B cell (primary cell): Measurements from ENCODE around the gene SPTBN1. TPM values are rescaled to one million over a fixed set of nuclear protein-coding genes. Genes with fewer than 3 reads are reported as not detected.

ENCODE experiments used
- ATAC-seq: fragments of 200-7000 bp; cut with Tn5 transposase; one replicate; pipeline ENCODE4 v1.10.0; 2021; ENCODE audit warnings: low read depth, mild to moderate bottlenecking, moderate number of reproducible peaks, moderate library complexity
- CTCF ChIA-PET: fragments of 350-600 bp; sonication (Branson Sonifier 250); formaldehyde crosslinking; loops from one replicate; lab custom pipeline; 2021; ENCODE audit warnings: antibody characterized with exemption, inconsistent platforms; lab: Charles Lee
- POLR2A ChIA-PET: fragments of 350-600 bp; sonication (Branson Sonifier 250); formaldehyde crosslinking; loops from one replicate; lab custom pipeline; 2021; ENCODE audit warnings: antibody characterized with exemption; lab: Charles Lee
- DNase-seq: peaks from one replicate; pipeline ENCODE4 v3.0.0; 2013
- H2AFZ ChIP-seq: 2 replicates; pipeline ENCODE4 v1.6.1; 2012; ENCODE audit warnings: mild to moderate bottlenecking, low read depth, low read length; ENCODE audit not compliant: insufficient read depth, poor library complexity, severe bottlenecking
- H3K27ac ChIP-seq, 2 donors: 1 replicate in 1 of 2; 2 replicates in 1 of 2; pipeline ENCODE4 v1.5.1; 2012 to 2013; ENCODE audit warnings: low read length in 2 of 2, mild to moderate bottlenecking in 2 of 2, moderate library complexity in 1 of 2
- H3K27me3 ChIP-seq, 4 experiments: fragments of 200-600 bp in 1 of 4; sonication (generic) in 1 of 4; replicated peaks in 1 of 4; 1 replicate in 2 of 4; 2 replicates in 2 of 4; pipeline versions ENCODE4 v1.6.1 to v1.7.0; 2013 to 2016; ENCODE audit warnings: low read length in 3 of 4, mild to moderate bottlenecking in 2 of 4, mixed read lengths in 1 of 4, moderate library complexity in 1 of 4; ENCODE audit not compliant: insufficient read depth in 4 of 4, control insufficient read depth in 3 of 4; ENCODE audit errors: control extremely low read depth in 1 of 4
- H3K36me3 ChIP-seq, 2 experiments: replicated peaks in 1 of 2; 1 replicate in 1 of 2; 2 replicates in 1 of 2; pipeline versions ENCODE4 v1.6.1 to v1.7.1; 2013; ENCODE audit warnings: low read length in 1 of 2; ENCODE audit not compliant: insufficient read depth in 2 of 2, control insufficient read depth in 1 of 2; ENCODE audit errors: control extremely low read depth in 1 of 2, extremely low read depth in 1 of 2
- H3K4me1 ChIP-seq, 2 donors: fragments of 200-600 bp in 1 of 2; sonication (generic) in 1 of 2; 1 replicate in 1 of 2; 2 replicates in 1 of 2; pipeline versions ENCODE4 v1.5.1 to v1.6.1; 2013 to 2017; ENCODE audit warnings: low read length in 2 of 2; ENCODE audit not compliant: control insufficient read depth in 2 of 2, insufficient read depth in 2 of 2
- H3K4me2 ChIP-seq: replicated peaks from 2 replicates; pipeline ENCODE3; 2012; ENCODE audit warnings: mild to moderate bottlenecking, low read depth, low read length; ENCODE audit not compliant: poor library complexity, severe bottlenecking
- H3K4me3 ChIP-seq, 5 experiments: fragments of 200-600 bp in 1 of 5; sonication (generic) in 1 of 5; 1 replicate in 3 of 5; 2 replicates in 2 of 5; pipeline versions ENCODE4 v1.5.1 to v1.7.0; 2011 to 2016; ENCODE audit warnings: low read length in 4 of 5, mild to moderate bottlenecking in 4 of 5, low read depth in 2 of 5, control low read depth in 1 of 5, moderate library complexity in 1 of 5; ENCODE audit not compliant: insufficient read depth in 1 of 5; ENCODE audit errors: control extremely low read depth in 1 of 5, extremely low read depth in 1 of 5
- H3K79me2 ChIP-seq: fragments of 200-600 bp; sonication (generic); one replicate; pipeline ENCODE4 v1.6.0; 2016; ENCODE audit warnings: low read length; ENCODE audit not compliant: control insufficient read depth, insufficient read depth
- H3K9ac ChIP-seq: fragments of 200-600 bp; sonication (generic); 2 replicates; pipeline ENCODE4 v1.6.1; 2017; ENCODE audit warnings: mild to moderate bottlenecking, low read length, moderate library complexity
- H3K9me3 ChIP-seq, 3 donors: one replicate each; pipeline versions ENCODE4 v1.6.1 to v1.7.1; 2013; ENCODE audit warnings: low read length in 2 of 3; ENCODE audit not compliant: control insufficient read depth in 2 of 3, insufficient read depth in 1 of 3; ENCODE audit errors: control extremely low read depth in 1 of 3
- H4K20me1 ChIP-seq: 2 replicates; pipeline ENCODE4 v1.6.0; 2012; ENCODE audit warnings: mild to moderate bottlenecking, low read length; ENCODE audit not compliant: insufficient read depth, control insufficient read depth, poor library complexity, severe bottlenecking
- H3K27ac Mint-ChIP-seq: one replicate; pipeline ENCODE4 v1.8.0; 2021; ENCODE audit warnings: mixed read lengths
- H3K27me3 Mint-ChIP-seq: one replicate; pipeline ENCODE4 v1.8.0; 2021; ENCODE audit warnings: mixed read lengths
- H3K4me1 Mint-ChIP-seq: one replicate; pipeline ENCODE4 v1.8.0; 2021; ENCODE audit warnings: mixed read lengths
- H3K4me3 Mint-ChIP-seq: one replicate; pipeline ENCODE4 v1.8.0; 2021; ENCODE audit warnings: mixed read lengths
- H3K9me3 Mint-ChIP-seq: one replicate; pipeline ENCODE4 v1.8.0; 2022; ENCODE audit warnings: mixed read lengths; ENCODE audit not compliant: insufficient read depth
- EZH2 ChIP-seq: IDR thresholded peaks from 2 replicates; pipeline ENCODE4 v1.6.1; 2012; ENCODE audit warnings: borderline replicate concordance, low read depth, mild to moderate bottlenecking, moderate library complexity, low read length; ENCODE audit not compliant: insufficient read depth, poor library complexity, severe bottlenecking
- WGBS: methylation state at CpG from one replicate; pipeline ENCODE4 v1.1.5; 2013; ENCODE audit warnings: missing lambda C conversion rate; ENCODE audit not compliant: insufficient coverage; 5-methylcytosine and 5-hydroxymethylcytosine counted together
- intact Hi-C: fragments of 100-400 bp; cut with micrococcal nuclease; formaldehyde crosslinking; loops from one replicate; pipeline ENCODE4 v1.10.0; 2022
- polyA plus RNA-seq: library from polyadenylated mRNA; depleted of rRNA; stranded (reverse); fragments of >200 nt; gene quantifications from 2 replicates; pipeline ENCODE4 v1.2.3, GENCODE V29; 2012
- total RNA-seq, 2 donors: library from RNA; stranded (reverse); fragments of 120-200 nt in 1 of 2; gene quantifications; 1 replicate in 1 of 2; 2 replicates in 1 of 2; pipeline versions ENCODE4 v1.2.3 to v1.2.4, GENCODE V29; 2013 to 2022
- TF ChIP-seq, protein P1 (sequence below): fragments of 200-600 bp; IDR thresholded peaks from one replicate; pipeline ENCODE4 v1.8.0; 2022; ENCODE audit warnings: antibody characterized with exemption, mild to moderate bottlenecking

SPTBN1 gene
- total and polyA plus RNA-seq, 2 donors (not counting 1 experiment from before 2014, with no cell fraction given): 43.7 to 144 TPM

DNA sequence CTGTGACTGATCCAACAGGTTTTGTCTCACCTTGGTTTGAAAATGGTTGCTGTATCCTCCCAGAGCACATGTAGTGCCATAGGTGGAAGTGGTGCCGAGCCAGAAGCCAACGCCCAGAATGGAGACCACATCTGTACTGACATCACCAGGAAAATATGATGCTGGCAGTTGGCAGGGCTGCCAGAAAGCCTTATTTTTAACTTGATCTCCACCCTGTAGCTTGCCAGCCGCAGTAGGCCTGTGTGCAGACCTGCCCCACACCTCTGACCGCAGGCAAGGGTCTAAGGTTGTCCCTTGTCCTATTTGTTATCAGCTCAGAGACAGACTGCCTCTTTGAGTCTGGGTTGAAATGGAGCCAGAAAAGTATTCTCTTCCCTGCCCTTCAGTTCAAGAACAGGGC is 143.8 kb downstream of the SPTBN1 start:
- no peak for DNase-seq

DNA sequence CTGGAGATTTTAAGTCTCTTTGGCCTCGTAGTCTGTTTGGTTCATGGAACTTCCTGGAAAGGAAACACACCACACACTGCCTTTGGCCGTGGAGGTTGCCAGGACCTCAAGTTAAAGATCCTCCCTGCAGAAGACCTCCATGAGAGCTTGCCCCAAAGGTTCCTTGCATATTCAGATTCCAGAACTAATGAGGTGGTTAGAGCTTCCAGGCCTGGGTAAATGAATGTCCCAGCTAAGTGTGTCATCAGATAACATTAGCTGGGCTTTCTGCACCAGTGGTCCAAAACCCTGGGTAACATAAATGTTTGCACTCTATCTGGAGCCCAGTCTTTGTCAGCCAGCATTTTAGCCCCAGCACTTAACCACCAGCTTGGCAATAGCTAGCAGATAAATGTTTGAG is 145.2 kb downstream of the SPTBN1 start:
- intact Hi-C loops: no loop called here
- peaks cover 100% of the 10 kb centered on the region for H3K79me2 ChIP-seq

More for the DNA sequence above, 143.8 kb downstream of the SPTBN1 start:
- Histone ChIP-seq H3K4me1 (peaks cover 78 to 81% of the 10 kb centered on the region in 2 donors), H3K27me3 (no peaks in the 10 kb centered on the region), H2AFZ (no peak overlapping the region), H4K20me1 (peaks cover 88% of the 10 kb centered on the region), H3K27ac (no peak overlapping the region), H3K4me2 (no peak overlapping the region), H3K79me2 (peaks cover 100% of the 10 kb centered on the region), H3K9ac (no peak overlapping the region), H3K4me3 (no peak overlapping the region), H3K36me3 (peaks cover 0 to 28% of the 10 kb centered on the region in 2 experiments), H3K9me3 (no peaks in the 10 kb centered on the region)
- no peaks in the 10 kb centered on the region for H3K27me3 Mint-ChIP-seq
- H3K9me3 Mint-ChIP-seq: no peaks in the 10 kb centered on the region
- CTCF ChIA-PET: interaction anchor here (0.6 to 1.5 kb wide), 6 partner anchors 25 to 518 kb away, joined by 3 to 4 read pairs (median 3); no protein-coding TSS in a partner anchor
- intact Hi-C loops: no loop called here
- WGBS: 95% methylated on average over 4 of the region's 4 CpGs
- peaks cover 94% of the 10 kb centered on the region for H3K4me1 Mint-ChIP-seq
- no peak overlapping the region for H3K27ac Mint-ChIP-seq
- no peak for TF ChIP-seq EZH2
- TF ChIP-seq, protein P1, sequence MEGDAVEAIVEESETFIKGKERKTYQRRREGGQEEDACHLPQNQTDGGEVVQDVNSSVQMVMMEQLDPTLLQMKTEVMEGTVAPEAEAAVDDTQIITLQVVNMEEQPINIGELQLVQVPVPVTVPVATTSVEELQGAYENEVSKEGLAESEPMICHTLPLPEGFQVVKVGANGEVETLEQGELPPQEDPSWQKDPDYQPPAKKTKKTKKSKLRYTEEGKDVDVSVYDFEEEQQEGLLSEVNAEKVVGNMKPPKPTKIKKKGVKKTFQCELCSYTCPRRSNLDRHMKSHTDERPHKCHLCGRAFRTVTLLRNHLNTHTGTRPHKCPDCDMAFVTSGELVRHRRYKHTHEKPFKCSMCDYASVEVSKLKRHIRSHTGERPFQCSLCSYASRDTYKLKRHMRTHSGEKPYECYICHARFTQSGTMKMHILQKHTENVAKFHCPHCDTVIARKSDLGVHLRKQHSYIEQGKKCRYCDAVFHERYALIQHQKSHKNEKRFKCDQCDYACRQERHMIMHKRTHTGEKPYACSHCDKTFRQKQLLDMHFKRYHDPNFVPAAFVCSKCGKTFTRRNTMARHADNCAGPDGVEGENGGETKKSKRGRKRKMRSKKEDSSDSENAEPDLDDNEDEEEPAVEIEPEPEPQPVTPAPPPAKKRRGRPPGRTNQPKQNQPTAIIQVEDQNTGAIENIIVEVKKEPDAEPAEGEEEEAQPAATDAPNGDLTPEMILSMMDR: no peak
- H3K4me3 Mint-ChIP-seq: no peak overlapping the region
- POLR2A ChIA-PET: no interaction called here
- ATAC-seq: no peak

More for the DNA sequence above, 145.2 kb downstream of the SPTBN1 start:
- POLR2A ChIA-PET: no interaction called here
- TF ChIP-seq EZH2: no peak
- TF ChIP-seq, protein P1: no peak
- 17% methylated on average over 1 of the region's 2 CpGs for WGBS
- Histone ChIP-seq H3K27ac (peak overlapping the region in 1 of 2 donors; percentile 38), H3K4me1 (peaks cover 77 to 78% of the 10 kb centered on the region in 2 donors), H3K9ac (no peak overlapping the region), H4K20me1 (peaks cover 95% of the 10 kb centered on the region), H3K4me3 (no peak overlapping the region), H3K27me3 (no peaks in the 10 kb centered on the region), H3K9me3 (no peaks in the 10 kb centered on the region), H2AFZ (no peak overlapping the region), H3K4me2 (peak overlapping the region; percentile 35), H3K36me3 (peaks cover 0 to 24% of the 10 kb centered on the region in 2 experiments)
- DNase-seq (no peak), ATAC-seq (no peak)
- H3K9me3 Mint-ChIP-seq: no peaks in the 10 kb centered on the region
- H3K27ac Mint-ChIP-seq: peak overlapping the region; percentile 60
- H3K27me3 Mint-ChIP-seq: no peaks in the 10 kb centered on the region
- H3K4me3 Mint-ChIP-seq: no peak overlapping the region
- H3K4me1 Mint-ChIP-seq: peaks cover 93% of the 10 kb centered on the region
- CTCF ChIA-PET: interaction anchor here (0.8 to 1.1 kb wide), 3 partner anchors 14 to 43 kb away, joined by 3 to 6 read pairs (median 3); no protein-coding TSS in a partner anchor
